Sigmoid colon (tissue), 4 donors: ENCODE results near the gene HS3ST4.

ENCODE experiments used
- EP300 ChIP-seq, 4 donors: sonication (generic); formaldehyde crosslinking; IDR thresholded peaks; one replicate each; pipeline ENCODE4 v1.6.1; 2017; ENCODE audit warnings: antibody characterized with exemption in 4 of 4
- POLR2A ChIP-seq, 2 donors: fragments of 450-650 bp; IDR thresholded peaks; one replicate each; pipeline ENCODE4 v1.6.1; 2016; ENCODE audit warnings: antibody characterized with exemption in 2 of 2, mild to moderate bottlenecking in 2 of 2, moderate library complexity in 2 of 2

GRCh38 chr16:25689137-25689836, 2.5 kb upstream of the HS3ST4 start:
- TF ChIP-seq POLR2A (IDR thresholded peaks at IDR 0.05) (no peak), EP300 (IDR thresholded peaks at IDR 0.05) (no peak)
